Measurements from ENCODE around the gene CHI3L2. TPM values are rescaled to one million over a fixed set of nuclear protein-coding genes. Genes with fewer than 3 reads are reported as not detected.

Gene CHI3L2
- total and polyA plus RNA-seq, 2 of the 4 experiments (the other 2 are of a cell fraction), result 0.18 to 0.19 TPM

DNA sequence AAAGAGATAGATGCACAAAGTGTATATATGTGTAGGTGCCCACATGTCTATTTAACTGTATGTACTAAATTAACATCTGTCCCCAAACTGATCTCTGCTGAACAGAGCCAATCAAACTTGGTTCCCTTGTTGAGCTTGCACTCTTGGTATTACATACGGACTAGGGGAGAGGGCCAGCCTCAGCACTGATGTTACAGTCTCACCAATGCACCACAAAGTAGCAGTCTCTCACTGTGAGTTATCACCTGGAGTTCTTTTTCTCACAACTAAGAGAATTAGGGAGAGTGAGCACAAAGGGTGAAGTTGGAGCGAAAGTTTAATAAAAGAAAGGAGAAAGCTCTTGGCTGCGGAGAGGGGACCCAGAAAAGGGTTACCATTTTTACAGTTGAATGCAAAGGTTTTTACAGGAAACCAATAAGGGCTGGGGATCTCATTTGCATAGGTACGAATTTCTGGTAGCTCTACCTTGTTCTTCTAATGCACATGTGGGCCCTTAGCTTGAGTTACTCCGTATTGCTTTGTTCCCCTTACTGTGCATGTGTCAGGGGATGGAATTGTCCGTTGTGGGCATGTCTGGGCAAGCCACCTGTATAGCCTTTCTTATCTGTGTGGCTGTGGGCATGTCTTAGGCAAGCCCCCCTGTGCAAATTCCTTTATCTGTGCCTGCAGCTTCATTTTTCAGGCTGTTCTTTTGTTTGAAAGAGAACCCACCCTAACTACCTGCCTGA is 13.3 kb upstream of the CHI3L2 start (continued):
- TF ChIP-seq, protein P1, sequence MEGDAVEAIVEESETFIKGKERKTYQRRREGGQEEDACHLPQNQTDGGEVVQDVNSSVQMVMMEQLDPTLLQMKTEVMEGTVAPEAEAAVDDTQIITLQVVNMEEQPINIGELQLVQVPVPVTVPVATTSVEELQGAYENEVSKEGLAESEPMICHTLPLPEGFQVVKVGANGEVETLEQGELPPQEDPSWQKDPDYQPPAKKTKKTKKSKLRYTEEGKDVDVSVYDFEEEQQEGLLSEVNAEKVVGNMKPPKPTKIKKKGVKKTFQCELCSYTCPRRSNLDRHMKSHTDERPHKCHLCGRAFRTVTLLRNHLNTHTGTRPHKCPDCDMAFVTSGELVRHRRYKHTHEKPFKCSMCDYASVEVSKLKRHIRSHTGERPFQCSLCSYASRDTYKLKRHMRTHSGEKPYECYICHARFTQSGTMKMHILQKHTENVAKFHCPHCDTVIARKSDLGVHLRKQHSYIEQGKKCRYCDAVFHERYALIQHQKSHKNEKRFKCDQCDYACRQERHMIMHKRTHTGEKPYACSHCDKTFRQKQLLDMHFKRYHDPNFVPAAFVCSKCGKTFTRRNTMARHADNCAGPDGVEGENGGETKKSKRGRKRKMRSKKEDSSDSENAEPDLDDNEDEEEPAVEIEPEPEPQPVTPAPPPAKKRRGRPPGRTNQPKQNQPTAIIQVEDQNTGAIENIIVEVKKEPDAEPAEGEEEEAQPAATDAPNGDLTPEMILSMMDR (conservative IDR thresholded peaks at IDR 0.05; ENCODE audit: low read depth, low read length), result no peak
- TF ChIP-seq BHLHE40 (IDR thresholded peaks at IDR 0.05; ENCODE audit: low read depth, low read length), result no peak

DNA sequence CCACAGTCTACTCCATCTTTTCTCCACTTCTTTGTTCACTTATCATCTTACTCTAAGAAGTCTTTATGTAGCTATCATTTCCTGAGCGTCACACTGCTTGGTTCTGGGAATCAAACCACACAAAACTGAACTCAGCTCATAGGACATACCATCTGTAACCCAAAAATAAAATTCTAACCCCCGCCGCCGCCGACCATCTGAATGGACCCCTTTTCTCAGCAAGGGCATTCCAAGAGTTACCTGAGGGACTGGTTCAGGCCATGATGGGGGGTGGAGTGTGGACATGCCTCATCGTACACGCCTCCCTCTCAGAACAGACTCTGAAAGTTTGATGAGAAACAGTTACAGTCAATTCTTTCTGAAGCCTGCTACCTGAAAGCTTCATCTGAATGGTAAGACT is 12.6 kb upstream of the CHI3L2 start:
- peak overlapping the region; percentile 95 for H3K18ac ChIP-seq (ENCODE audit: low read depth, low read length)
- peak overlapping the region; percentile 82 for H4K91ac ChIP-seq (ENCODE audit: insufficient read depth, low read depth, low read length)
- peak overlapping the region; percentile 94 for H2BK120ac ChIP-seq (ENCODE audit: low read depth, low read length)
- peak overlapping the region; percentile 74 to 91; a peak in 3 of 4 replicates for H4K8ac ChIP-seq (ENCODE audit: low read depth in 2 of 2, low read length in 2 of 2)
- BruUV-seq (replicated peaks), result no TSS peak
- ATAC-seq (ENCODE audit: low read depth) (no peak), DNase-seq (no peak)
- ChIA-PET CTCF (interaction anchor here (0.5 to 2.1 kb wide), 3 partner anchors 9 to 421 kb away, joined by 3 to 5 read pairs (median 5); no protein-coding TSS in a partner anchor), POLR2A (ENCODE audit: unreplicated experiment) (interaction anchor here (0.7 kb wide), 1 partner anchor 679 kb away, joined by 13 read pairs; no protein-coding TSS in a partner anchor)
- H2AK9ac ChIP-seq (replicated peaks; ENCODE audit: low read depth, low read length, poor library complexity), result peak overlapping the region; percentile 75
- no peaks in the 10 kb centered on the region; the same call in 1 of the 2 replicates for H3K27me3 ChIP-seq (ENCODE audit: control insufficient read depth, insufficient read depth, low read length)
- H3K9me3 ChIP-seq (ENCODE audit: control insufficient read depth, insufficient read depth, low read length), result no peaks in the 10 kb centered on the region
- no peak overlapping the region for H3K4me2 ChIP-seq (ENCODE audit: low read depth, low read length)
- H3K36me3 ChIP-seq (ENCODE audit: control insufficient read depth, insufficient read depth, low read length), result no peaks in the 10 kb centered on the region
- H4K5ac ChIP-seq (ENCODE audit: low read depth, low read length), result peak overlapping the region; percentile 93
- H3K4me1 ChIP-seq (ENCODE audit: control insufficient read depth, insufficient read depth, low read length), result peaks cover 2% of the 10 kb centered on the region
- no peak overlapping the region for H3K56ac ChIP-seq (ENCODE audit: extremely low read depth, insufficient read depth, low read length)
- H3K79me1 ChIP-seq (ENCODE audit: low read depth in 1 of 2, low read length in 2 of 2), result no peaks in the 10 kb centered on the region
- H2BK5ac ChIP-seq (ENCODE audit: low read depth, low read length, poor library complexity, severe bottlenecking), result peak overlapping the region; percentile 88
- dilution Hi-C loops (cut with HindIII; ENCODE audit: low sequenced_read_pairs, unreplicated experiment), result no loop called here
- H3K9me1 ChIP-seq (ENCODE audit: insufficient read depth, low read length), result no peaks in the 10 kb centered on the region
- 86% methylated on average over 1 of the region's 7 CpGs; no CpG with 5 or more reads in 1 of the 2 experiments for whole genome bisulfite sequencing, 2 experiments (ENCODE audit: extremely low coverage in 2 of 2, insufficient read length in 1 of 2)
- peak overlapping the region; percentile 78; the same call in 1 of the 2 replicates for H2AK5ac ChIP-seq (ENCODE audit: low read depth, low read length)
- no peak for TF ChIP-seq POLR2A (IDR thresholded peaks at IDR 0.05; ENCODE audit: low read depth, low read length)
- TF ChIP-seq MAZ (IDR thresholded peaks at IDR 0.05; ENCODE audit: borderline replicate concordance, low read depth, low read length), result no peak
- TF ChIP-seq MXI1 (IDR thresholded peaks at IDR 0.05; ENCODE audit: borderline replicate concordance, low read depth, low read length), result no peak
- no peak for TF ChIP-seq FOS (IDR thresholded peaks at IDR 0.05; ENCODE audit: low read depth, low read length)
- no peak for TF ChIP-seq BHLHE40 (IDR thresholded peaks at IDR 0.05; ENCODE audit: low read depth, low read length)
- TF ChIP-seq, protein P2, sequence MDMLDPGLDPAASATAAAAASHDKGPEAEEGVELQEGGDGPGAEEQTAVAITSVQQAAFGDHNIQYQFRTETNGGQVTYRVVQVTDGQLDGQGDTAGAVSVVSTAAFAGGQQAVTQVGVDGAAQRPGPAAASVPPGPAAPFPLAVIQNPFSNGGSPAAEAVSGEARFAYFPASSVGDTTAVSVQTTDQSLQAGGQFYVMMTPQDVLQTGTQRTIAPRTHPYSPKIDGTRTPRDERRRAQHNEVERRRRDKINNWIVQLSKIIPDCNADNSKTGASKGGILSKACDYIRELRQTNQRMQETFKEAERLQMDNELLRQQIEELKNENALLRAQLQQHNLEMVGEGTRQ (IDR thresholded peaks at IDR 0.05; ENCODE audit: low read depth, low read length), result no peak
- no peak for TF ChIP-seq RFX5 (IDR thresholded peaks at IDR 0.05; ENCODE audit: low read depth, low read length)
- no peak overlapping the region for H3K27ac ChIP-seq (ENCODE audit: insufficient read depth, low read length)
- intact Hi-C loops (cut with micrococcal nuclease), result no loop called here
- H3K14ac ChIP-seq (replicated peaks; ENCODE audit: low read depth, low read length), result peak overlapping the region; percentile 63; the same call in 1 of the 2 replicates
- H3K4me3 ChIP-seq (ENCODE audit: insufficient read depth, low read depth, low read length), result no peak overlapping the region
- H2BK20ac ChIP-seq (ENCODE audit: low read depth, low read length), result peak overlapping the region; percentile 92
- H3K23ac ChIP-seq (ENCODE audit: low read depth, low read length), result peak overlapping the region; percentile 56; the same call in 1 of the 2 replicates
- no peaks in the 10 kb centered on the region for H4K20me1 ChIP-seq (ENCODE audit: insufficient read depth, low read length)
- peak overlapping the region; percentile 80; the same call in 1 of the 2 replicates for H3K4ac ChIP-seq (ENCODE audit: low read depth, low read length)
- H2BK15ac ChIP-seq (ENCODE audit: low read depth, low read length), result no peak overlapping the region; the same call in 2 of the 3 replicates
- no peak overlapping the region for H3K9ac ChIP-seq (ENCODE audit: low read depth, low read length)
- in situ Hi-C loops (cut with MboI; ENCODE audit: low sequenced_read_pairs), result no loop called here
- H2AFZ ChIP-seq (replicated peaks; ENCODE audit: low read length, poor library complexity), result peak overlapping the region; percentile 13
